Gastroesophageal sphincter (tissue), 4 donors: ENCODE measurements around the gene ABHD16A. TPM values are rescaled to one million over a fixed set of nuclear protein-coding genes. Genes with fewer than 3 reads are reported as not detected.

Experiments
- ATAC-seq: fragments of 150-250 bp; one replicate; pipeline ENCODE4 v1.9.1; 2016; ENCODE audit warnings: mild to moderate bottlenecking, moderate library complexity
- H3K27ac ChIP-seq, 4 donors: fragments of 200-600 bp; sonication (generic) in 3 of 4; 1 replicate in 3 of 4; 2 replicates in 1 of 4; pipeline ENCODE4 v1.5.1; 2016 to 2019
- H3K27me3 ChIP-seq: fragments of 200-600 bp; sonication (generic); one replicate; pipeline ENCODE4 v1.5.1; 2019
- H3K36me3 ChIP-seq, 2 donors: fragments of 200-600 bp; sonication (generic); one replicate each; pipeline ENCODE4 v1.5.1; 2019; ENCODE audit warnings: control low read depth in 1 of 2
- H3K4me1 ChIP-seq, 3 donors: fragments of 200-600 bp; sonication (generic); 1 replicate in 2 of 3; 2 replicates in 1 of 3; pipeline ENCODE4 v1.5.1; 2016 to 2019; ENCODE audit warnings: control low read depth in 2 of 3
- H3K4me3 ChIP-seq, 2 donors: fragments of 200-600 bp; sonication (generic); one replicate each; pipeline ENCODE4 v1.5.1; 2019; ENCODE audit warnings: mild to moderate bottlenecking in 1 of 2, moderate library complexity in 1 of 2
- H3K9me3 ChIP-seq, 3 donors: fragments of 200-600 bp; sonication (generic); one replicate each; pipeline ENCODE4 v1.5.1; 2017 to 2019; ENCODE audit warnings: control low read depth in 2 of 3
- CTCF ChIP-seq, 4 experiments: fragments of 200-600 bp in 2 of 4; fragments of 450-650 bp in 2 of 4; sonication (generic) in 1 of 4; IDR thresholded peaks; one replicate each; pipeline ENCODE4 v1.5.1; 2017 to 2019; ENCODE audit warnings: antibody characterized with exemption in 4 of 4, mild to moderate bottlenecking in 2 of 4, moderate library complexity in 2 of 4
- EP300 ChIP-seq: sonication (generic); formaldehyde crosslinking; IDR thresholded peaks from one replicate; pipeline ENCODE4 v1.6.1; 2017; ENCODE audit warnings: antibody characterized with exemption, mild to moderate bottlenecking
- POLR2A ChIP-seq, 2 donors: fragments of 450-650 bp; IDR thresholded peaks; one replicate each; pipeline ENCODE4 v1.6.1; 2017; ENCODE audit warnings: antibody characterized with exemption in 2 of 2, mild to moderate bottlenecking in 2 of 2, moderate library complexity in 1 of 2
- POLR2AphosphoS5 ChIP-seq: sonication (generic); formaldehyde crosslinking; IDR thresholded peaks from one replicate; pipeline ENCODE4 v1.6.1; 2017; ENCODE audit warnings: antibody characterized with exemption
- WGBS, 2 donors: methylation state at CpG; one replicate each; pipeline ENCODE4 v1.1.5; 2018; ENCODE audit warnings: low coverage in 1 of 2; 5-methylcytosine and 5-hydroxymethylcytosine counted together
- total RNA-seq, 4 donors: library from RNA; depleted of rRNA; stranded (reverse); fragments of >200 nt; gene quantifications; one replicate each; pipeline ENCODE4 v1.1.0, GENCODE V29; 2016

The ABHD16A gene
- total RNA-seq, 4 donors from 2014 or later = 37.4 to 49.8 (median 47.2) TPM

GRCh38 chr6:31658158-31658688, 44.9 kb downstream of the ABHD16A start:
- no peaks in the 10 kb centered on the region for H3K9me3 ChIP-seq
- H3K27me3 ChIP-seq = no peaks in the 10 kb centered on the region
- WGBS, 2 donors = 71 to 76% methylated on average over 4 of the region's 4 CpGs
- peak overlapping the region in 3 of 4 donors; percentile 1 to 88 (median 46) for H3K27ac ChIP-seq
- peaks cover 0 to 45% of the 10 kb centered on the region in 2 donors for H3K36me3 ChIP-seq
- H3K4me1 ChIP-seq = peaks cover 8 to 84% (median 32%) of the 10 kb centered on the region in 3 donors
- ATAC-seq = no peak
- H3K4me3 ChIP-seq = peak overlapping the region in 1 of 2 donors; percentile 81
- TF ChIP-seq POLR2A (IDR thresholded peaks at IDR 0.05) (no peak), POLR2AphosphoS5 (no peak), CTCF (IDR thresholded peaks at IDR 0.05) (no peak), EP300 (no peak)

GRCh38 chr6:31657406-31658157, 45.5 kb downstream of the ABHD16A start:
- Histone ChIP-seq H3K36me3 (peaks cover 0 to 44% of the 10 kb centered on the region in 2 donors), H3K4me1 (peaks cover 8 to 80% (median 28%) of the 10 kb centered on the region in 3 donors), H3K4me3 (no peak overlapping the region), H3K27ac (peak overlapping the region in 3 of 4 donors; percentile 1 to 88 (median 10)), H3K9me3 (no peaks in the 10 kb centered on the region), H3K27me3 (no peaks in the 10 kb centered on the region)
- TF ChIP-seq EP300 (no peak), CTCF (IDR thresholded peaks at IDR 0.05) (no peak), POLR2A (IDR thresholded peaks at IDR 0.05) (no peak), POLR2AphosphoS5 (no peak)
- ATAC-seq = no peak
- 36 to 72% methylated on average over 3 to 4 of the region's 6 CpGs for WGBS, 2 donors

- no peak for ATAC-seq
- Histone ChIP-seq H3K9me3 (no peaks in the 10 kb centered on the region), H3K27me3 (no peaks in the 10 kb centered on the region), H3K4me3 (no peak within 1 kb of the TSS), H3K27ac (no peak within 1 kb of the TSS), H3K36me3 (peaks cover 0 to 38% of the 10 kb centered on the region in 2 donors), H3K4me1 (peaks cover 8 to 74% (median 35%) of the 10 kb centered on the region in 3 donors)
- no peak for TF ChIP-seq POLR2AphosphoS5
- TF ChIP-seq CTCF (IDR thresholded peaks at IDR 0.05) = no peak
- 74 to 75% methylated on average over 5 to 6 of the region's 8 CpGs for WGBS, 2 donors
Observed at GRCh38 chr6:31655349-31656237, 47.5 kb downstream of the ABHD16A start, which contains the start of gene APOM. TSS of gene APOM (plus strand) at chr6:31655894. CDS start at chr6:31655967, 73 bp downstream.

- Histone ChIP-seq H3K4me3 (no peak overlapping the region), H3K4me1 (peaks cover 8 to 78% (median 35%) of the 10 kb centered on the region in 3 donors), H3K36me3 (peaks cover 0 to 42% of the 10 kb centered on the region in 2 donors), H3K27me3 (no peaks in the 10 kb centered on the region), H3K27ac (no peak overlapping the region), H3K9me3 (no peaks in the 10 kb centered on the region)
- no peak for ATAC-seq
- 90 to 92% methylated on average over 7 of the region's 8 CpGs for WGBS, 2 donors
- TF ChIP-seq POLR2AphosphoS5 (no peak), POLR2A (IDR thresholded peaks at IDR 0.05) (no peak), EP300 (no peak), CTCF (IDR thresholded peaks at IDR 0.05) (no peak)
Observed at GRCh38 chr6:31654574-31655348, 48.4 kb downstream of the ABHD16A start.
